B cell (primary cell): ENCODE data around the gene SERTAD3. TPM values are rescaled to one million over a fixed set of nuclear protein-coding genes. Genes with fewer than 3 reads are reported as not detected.

Source experiments
- ATAC-seq: fragments of 200-7000 bp; cut with Tn5 transposase; one replicate; pipeline ENCODE4 v1.10.0; 2021; ENCODE audit warnings: low read depth, mild to moderate bottlenecking, moderate number of reproducible peaks, moderate library complexity
- CTCF ChIA-PET: fragments of 350-600 bp; sonication (Branson Sonifier 250); formaldehyde crosslinking; loops from one replicate; lab custom pipeline; 2021; ENCODE audit warnings: antibody characterized with exemption, inconsistent platforms; lab: Charles Lee
- POLR2A ChIA-PET: fragments of 350-600 bp; sonication (Branson Sonifier 250); formaldehyde crosslinking; loops from one replicate; lab custom pipeline; 2021; ENCODE audit warnings: antibody characterized with exemption; lab: Charles Lee
- DNase-seq: peaks from one replicate; pipeline ENCODE4 v3.0.0; 2013
- H2AFZ ChIP-seq: 2 replicates; pipeline ENCODE4 v1.6.1; 2012; ENCODE audit warnings: mild to moderate bottlenecking, low read depth, low read length; ENCODE audit not compliant: insufficient read depth, poor library complexity, severe bottlenecking
- H3K27ac ChIP-seq, 2 donors: 1 replicate in 1 of 2; 2 replicates in 1 of 2; pipeline ENCODE4 v1.5.1; 2012 to 2013; ENCODE audit warnings: low read length in 2 of 2, mild to moderate bottlenecking in 2 of 2, moderate library complexity in 1 of 2
- H3K27me3 ChIP-seq, 4 experiments: fragments of 200-600 bp in 1 of 4; sonication (generic) in 1 of 4; replicated peaks in 1 of 4; 1 replicate in 2 of 4; 2 replicates in 2 of 4; pipeline versions ENCODE4 v1.6.1 to v1.7.0; 2013 to 2016; ENCODE audit warnings: low read length in 3 of 4, mild to moderate bottlenecking in 2 of 4, mixed read lengths in 1 of 4, moderate library complexity in 1 of 4; ENCODE audit not compliant: insufficient read depth in 4 of 4, control insufficient read depth in 3 of 4; ENCODE audit errors: control extremely low read depth in 1 of 4
- H3K36me3 ChIP-seq, 2 experiments: replicated peaks in 1 of 2; 1 replicate in 1 of 2; 2 replicates in 1 of 2; pipeline versions ENCODE4 v1.6.1 to v1.7.1; 2013; ENCODE audit warnings: low read length in 1 of 2; ENCODE audit not compliant: insufficient read depth in 2 of 2, control insufficient read depth in 1 of 2; ENCODE audit errors: control extremely low read depth in 1 of 2, extremely low read depth in 1 of 2
- H3K4me1 ChIP-seq, 2 donors: fragments of 200-600 bp in 1 of 2; sonication (generic) in 1 of 2; 1 replicate in 1 of 2; 2 replicates in 1 of 2; pipeline versions ENCODE4 v1.5.1 to v1.6.1; 2013 to 2017; ENCODE audit warnings: low read length in 2 of 2; ENCODE audit not compliant: control insufficient read depth in 2 of 2, insufficient read depth in 2 of 2
- H3K4me2 ChIP-seq: replicated peaks from 2 replicates; pipeline ENCODE3; 2012; ENCODE audit warnings: mild to moderate bottlenecking, low read depth, low read length; ENCODE audit not compliant: poor library complexity, severe bottlenecking
- H3K4me3 ChIP-seq, 5 experiments: fragments of 200-600 bp in 1 of 5; sonication (generic) in 1 of 5; 1 replicate in 3 of 5; 2 replicates in 2 of 5; pipeline versions ENCODE4 v1.5.1 to v1.7.0; 2011 to 2016; ENCODE audit warnings: low read length in 4 of 5, mild to moderate bottlenecking in 4 of 5, low read depth in 2 of 5, control low read depth in 1 of 5, moderate library complexity in 1 of 5; ENCODE audit not compliant: insufficient read depth in 1 of 5; ENCODE audit errors: control extremely low read depth in 1 of 5, extremely low read depth in 1 of 5
- H3K79me2 ChIP-seq: fragments of 200-600 bp; sonication (generic); one replicate; pipeline ENCODE4 v1.6.0; 2016; ENCODE audit warnings: low read length; ENCODE audit not compliant: control insufficient read depth, insufficient read depth
- H3K9ac ChIP-seq: fragments of 200-600 bp; sonication (generic); 2 replicates; pipeline ENCODE4 v1.6.1; 2017; ENCODE audit warnings: mild to moderate bottlenecking, low read length, moderate library complexity
- H3K9me3 ChIP-seq, 3 donors: one replicate each; pipeline versions ENCODE4 v1.6.1 to v1.7.1; 2013; ENCODE audit warnings: low read length in 2 of 3; ENCODE audit not compliant: control insufficient read depth in 2 of 3, insufficient read depth in 1 of 3; ENCODE audit errors: control extremely low read depth in 1 of 3
- H4K20me1 ChIP-seq: 2 replicates; pipeline ENCODE4 v1.6.0; 2012; ENCODE audit warnings: mild to moderate bottlenecking, low read length; ENCODE audit not compliant: insufficient read depth, control insufficient read depth, poor library complexity, severe bottlenecking
- H3K27ac Mint-ChIP-seq: one replicate; pipeline ENCODE4 v1.8.0; 2021; ENCODE audit warnings: mixed read lengths
- H3K27me3 Mint-ChIP-seq: one replicate; pipeline ENCODE4 v1.8.0; 2021; ENCODE audit warnings: mixed read lengths
- H3K4me1 Mint-ChIP-seq: one replicate; pipeline ENCODE4 v1.8.0; 2021; ENCODE audit warnings: mixed read lengths
- H3K4me3 Mint-ChIP-seq: one replicate; pipeline ENCODE4 v1.8.0; 2021; ENCODE audit warnings: mixed read lengths
- H3K9me3 Mint-ChIP-seq: one replicate; pipeline ENCODE4 v1.8.0; 2022; ENCODE audit warnings: mixed read lengths; ENCODE audit not compliant: insufficient read depth
- CTCF ChIP-seq: fragments of 200-600 bp; IDR thresholded peaks from one replicate; pipeline ENCODE4 v1.8.0; 2022; ENCODE audit warnings: antibody characterized with exemption, mild to moderate bottlenecking
- EZH2 ChIP-seq: IDR thresholded peaks from 2 replicates; pipeline ENCODE4 v1.6.1; 2012; ENCODE audit warnings: borderline replicate concordance, low read depth, mild to moderate bottlenecking, moderate library complexity, low read length; ENCODE audit not compliant: insufficient read depth, poor library complexity, severe bottlenecking
- WGBS: methylation state at CpG from one replicate; pipeline ENCODE4 v1.1.5; 2013; ENCODE audit warnings: missing lambda C conversion rate; ENCODE audit not compliant: insufficient coverage; 5-methylcytosine and 5-hydroxymethylcytosine counted together
- intact Hi-C: fragments of 100-400 bp; cut with micrococcal nuclease; formaldehyde crosslinking; loops from one replicate; pipeline ENCODE4 v1.10.0; 2022
- polyA plus RNA-seq: library from polyadenylated mRNA; depleted of rRNA; stranded (reverse); fragments of >200 nt; gene quantifications from 2 replicates; pipeline ENCODE4 v1.2.3, GENCODE V29; 2012
- total RNA-seq, 2 donors: library from RNA; stranded (reverse); fragments of 120-200 nt in 1 of 2; gene quantifications; 1 replicate in 1 of 2; 2 replicates in 1 of 2; pipeline versions ENCODE4 v1.2.3 to v1.2.4, GENCODE V29; 2013 to 2022

Gene SERTAD3
- total and polyA plus RNA-seq, 2 donors (not counting 1 experiment from before 2014, with no cell fraction given) = 41.6 to 43.9 TPM

GRCh38 chr19:40407714-40408597 lies 36.2 kb downstream of the SERTAD3 start:
- Histone ChIP-seq H3K27me3 (peaks cover 0 to 2% (median 0%) of the 10 kb centered on the region in 4 experiments), H3K36me3 (no peaks in the 10 kb centered on the region), H3K79me2 (no peaks in the 10 kb centered on the region), H3K4me1 (peaks cover 10 to 41% of the 10 kb centered on the region in 2 donors), H3K4me2 (peak overlapping the region; percentile 44), H2AFZ (peak overlapping the region; percentile 46), H4K20me1 (no peaks in the 10 kb centered on the region), H3K27ac (no peak overlapping the region), H3K4me3 (no peak overlapping the region), H3K9me3 (no peaks in the 10 kb centered on the region), H3K9ac (no peak overlapping the region)
- no peak overlapping the region for H3K27ac Mint-ChIP-seq
- ATAC-seq (no peak), DNase-seq (no peak)
- WGBS = 43% methylated on average over 21 of the region's 22 CpGs
- H3K4me1 Mint-ChIP-seq = peaks cover 38% of the 10 kb centered on the region
- POLR2A ChIA-PET = interaction anchor here (0.7 to 1.0 kb wide), 2 partner anchors 13 to 107 kb away, joined by 3 to 7 read pairs; no protein-coding TSS in a partner anchor
- TF ChIP-seq CTCF = no peak
- TF ChIP-seq EZH2 = no peak
- intact Hi-C loops = loop anchor here (10.0 kb wide), 1 partner anchor 887 kb away; no protein-coding TSS in a partner anchor
- H3K4me3 Mint-ChIP-seq = no peak overlapping the region
- no peaks in the 10 kb centered on the region for H3K9me3 Mint-ChIP-seq
- H3K27me3 Mint-ChIP-seq = no peaks in the 10 kb centered on the region
- CTCF ChIA-PET = interaction anchor here (2.4 kb wide), 1 partner anchor 13 kb away, joined by 14 read pairs; no protein-coding TSS in a partner anchor
